Mononuclear cell (primary cell): ENCODE results near the gene C1QTNF9. TPM values are rescaled to one million over a fixed set of nuclear protein-coding genes. Genes with fewer than 3 reads are reported as not detected.
A peak's percentile ranks its signal among the peaks of the same experiment; 100 is the strongest.
"Not testable (repeated sequence)": the region's sequence is repeated elsewhere in the genome, so short reads cannot be mapped to it uniquely, and the experiment has no call there.

Experiments used
- H3K27me3 ChIP-seq: 2 replicates; pipeline ENCODE4 v1.6.0; 2011; ENCODE audit warnings: low read length, control low read depth; ENCODE audit not compliant: insufficient read depth
- H3K4me1 ChIP-seq: 2 replicates; pipeline ENCODE4 v1.5.1; 2011; ENCODE audit warnings: mild to moderate bottlenecking, low read length, control low read depth; ENCODE audit not compliant: insufficient read depth
- H3K4me3 ChIP-seq: 2 replicates; pipeline ENCODE4 v1.5.1; 2011; ENCODE audit warnings: mild to moderate bottlenecking, low read length, moderate library complexity
- H3K9me3 ChIP-seq: 2 replicates; pipeline ENCODE4 v1.5.1; 2011; ENCODE audit warnings: low read depth, mild to moderate bottlenecking, control low read depth, low read length
- total RNA-seq: library from RNA; depleted of rRNA; stranded (reverse); fragments of >200 nt; gene quantifications from one replicate; pipeline ENCODE4 v1.2.3, GENCODE V29; 2012

Gene C1QTNF9
- total RNA-seq, result not detected

- H3K9me3 ChIP-seq, H3K4me1 ChIP-seq, H3K27me3 ChIP-seq, H3K4me3 ChIP-seq: not testable (repeated sequence)
These were observed at the start of gene C1QTNF9 for GRCh38 chr13:24309300-24309699. TSS of gene C1QTNF9 (plus strand) at chr13:24309580. CDS start at chr13:24316004, 6,424 bp downstream.

GRCh38 chr13:24261566-24261965 lies 47.8 kb upstream of the C1QTNF9 start:
- H3K9me3 ChIP-seq, result no peaks in the 10 kb centered on the region
- no peaks in the 10 kb centered on the region for H3K27me3 ChIP-seq
- no peak overlapping the region for H3K4me3 ChIP-seq
- H3K4me1 ChIP-seq, result peaks cover 59% of the 10 kb centered on the region

- peaks cover 66% of the 10 kb centered on the region for H3K4me1 ChIP-seq
- H3K27me3 ChIP-seq, result no peaks in the 10 kb centered on the region
- no peak overlapping the region for H3K4me3 ChIP-seq
- no peaks in the 10 kb centered on the region for H3K9me3 ChIP-seq
These were observed 45.7 kb upstream of the C1QTNF9 start for GRCh38 chr13:24263632-24264031.

GRCh38 chr13:24264976-24265375 lies 44.4 kb upstream of the C1QTNF9 start:
- Histone ChIP-seq H3K4me3 (no peak overlapping the region), H3K9me3 (no peaks in the 10 kb centered on the region), H3K27me3 (no peaks in the 10 kb centered on the region), H3K4me1 (peaks cover 74% of the 10 kb centered on the region)

GRCh38 chr13:24265453-24265852 lies 43.9 kb upstream of the C1QTNF9 start:
- Histone ChIP-seq H3K9me3 (no peaks in the 10 kb centered on the region), H3K27me3 (no peaks in the 10 kb centered on the region), H3K4me1 (peaks cover 76% of the 10 kb centered on the region), H3K4me3 (no peak overlapping the region)

- Histone ChIP-seq H3K9me3 (no peaks in the 10 kb centered on the region), H3K4me3 (peak overlapping the region; percentile 0), H3K27me3 (no peaks in the 10 kb centered on the region), H3K4me1 (peaks cover 77% of the 10 kb centered on the region)
These were observed 42.1 kb upstream of the C1QTNF9 start for GRCh38 chr13:24267274-24267673.

- no peak overlapping the region for H3K4me3 ChIP-seq
- H3K27me3 ChIP-seq, result no peaks in the 10 kb centered on the region
These were observed 41.6 kb upstream of the C1QTNF9 start for GRCh38 chr13:24267801-24268200.

GRCh38 chr13:24269821-24270220 lies 39.6 kb upstream of the C1QTNF9 start:
- H3K9me3 ChIP-seq, result no peaks in the 10 kb centered on the region
- no peak overlapping the region for H3K4me3 ChIP-seq
- peaks cover 85% of the 10 kb centered on the region for H3K4me1 ChIP-seq
- no peaks in the 10 kb centered on the region for H3K27me3 ChIP-seq

More at GRCh38 chr13:24267801-24268200, 41.6 kb upstream of the C1QTNF9 start:
- no peaks in the 10 kb centered on the region for H3K9me3 ChIP-seq
- H3K4me1 ChIP-seq, result peaks cover 82% of the 10 kb centered on the region

GRCh38 chr13:24270639-24271141 lies 38.7 kb upstream of the C1QTNF9 start:
- no peaks in the 10 kb centered on the region for H3K27me3 ChIP-seq
- no peaks in the 10 kb centered on the region for H3K9me3 ChIP-seq
- peak overlapping the region; percentile 54 for H3K4me3 ChIP-seq
- peaks cover 85% of the 10 kb centered on the region for H3K4me1 ChIP-seq

- Histone ChIP-seq H3K9me3 (no peaks in the 10 kb centered on the region), H3K27me3 (no peaks in the 10 kb centered on the region), H3K4me1 (peaks cover 84% of the 10 kb centered on the region), H3K4me3 (peak overlapping the region; percentile 54)
These were observed 38.2 kb upstream of the C1QTNF9 start for GRCh38 chr13:24271231-24271600.

- Histone ChIP-seq H3K9me3 (no peaks in the 10 kb centered on the region), H3K4me1 (peaks cover 83% of the 10 kb centered on the region), H3K4me3 (peak overlapping the region; percentile 54), H3K27me3 (no peaks in the 10 kb centered on the region)
These were observed 37.6 kb upstream of the C1QTNF9 start for GRCh38 chr13:24271601-24272451.

- peak overlapping the region; percentile 54 for H3K4me3 ChIP-seq
- H3K4me1 ChIP-seq, result peaks cover 84% of the 10 kb centered on the region
- no peaks in the 10 kb centered on the region for H3K27me3 ChIP-seq
- no peaks in the 10 kb centered on the region for H3K9me3 ChIP-seq
These were observed 36.8 kb upstream of the C1QTNF9 start for GRCh38 chr13:24272452-24273161.

- H3K27me3 ChIP-seq, result no peaks in the 10 kb centered on the region
- no peaks in the 10 kb centered on the region for H3K9me3 ChIP-seq
- peaks cover 82% of the 10 kb centered on the region for H3K4me1 ChIP-seq
- H3K4me3 ChIP-seq, result no peak overlapping the region
These were observed 35.5 kb upstream of the C1QTNF9 start for GRCh38 chr13:24273926-24274325.

GRCh38 chr13:24274452-24275021 lies 34.8 kb upstream of the C1QTNF9 start:
- Histone ChIP-seq H3K4me3 (no peak overlapping the region), H3K9me3 (no peaks in the 10 kb centered on the region), H3K27me3 (no peaks in the 10 kb centered on the region), H3K4me1 (peaks cover 83% of the 10 kb centered on the region)

- Histone ChIP-seq H3K4me3 (no peak overlapping the region), H3K9me3 (no peaks in the 10 kb centered on the region), H3K27me3 (no peaks in the 10 kb centered on the region), H3K4me1 (peaks cover 84% of the 10 kb centered on the region)
These were observed 34.3 kb upstream of the C1QTNF9 start for GRCh38 chr13:24275041-24275440.
